OCI-LY7 (cell line): ENCODE measurements around the gene ZFHX2. TPM values are rescaled to one million over a fixed set of nuclear protein-coding genes. Genes with fewer than 3 reads are reported as not detected.

Experiments
- BruUV-seq: library from RNA; stranded (reverse); fragments of 400-500 nt; replicated peaks from 2 replicates; lab custom pipeline; 2021; lab: Mats Ljungman, UMichigan
- CTCF ChIA-PET: fragments of 300-600 bp; sonication (Branson Sonifier 250); formaldehyde crosslinking; loops from one replicate; lab custom pipeline; 2022; ENCODE audit warnings: antibody characterized with exemption; ENCODE audit not compliant: unreplicated experiment; lab: Charles Lee
- POLR2A ChIA-PET: fragments of 300-600 bp; sonication (Branson Sonifier 250); formaldehyde crosslinking; loops from one replicate; lab custom pipeline; 2022; ENCODE audit warnings: antibody characterized with exemption; lab: Charles Lee
- DNase-seq: peaks from one replicate; pipeline ENCODE4 v3.0.0-alpha.2; 2015; ENCODE audit warnings: low spot score
- H2AFZ ChIP-seq: fragments of 200-600 bp; sonication (generic), shearing (Covaris generic); 2 replicates; pipeline ENCODE4 v1.6.1; 2014; ENCODE audit warnings: mild to moderate bottlenecking, antibody characterized with exemption, low read length, moderate library complexity
- H3K27ac ChIP-seq: fragments of 200-600 bp; sonication (generic); 2 replicates; pipeline ENCODE4 v1.5.1; 2014; ENCODE audit warnings: mixed run types, low read depth, mild to moderate bottlenecking, moderate library complexity, low read length, inconsistent platforms; ENCODE audit not compliant: poor library complexity, severe bottlenecking
- H3K36me3 ChIP-seq: fragments of 200-600 bp; sonication (generic); 2 replicates; pipeline ENCODE4 v1.6.1; 2014; ENCODE audit warnings: mild to moderate bottlenecking, antibody characterized with exemption, low read length, moderate library complexity, mixed read lengths; ENCODE audit not compliant: insufficient read depth
- H3K4me1 ChIP-seq: fragments of 200-600 bp; sonication (generic); 2 replicates; pipeline ENCODE4 v1.5.1; 2014; ENCODE audit warnings: mild to moderate bottlenecking, low read length; ENCODE audit not compliant: insufficient read depth, poor library complexity, severe bottlenecking
- H3K4me2 ChIP-seq: fragments of 200-600 bp; sonication (generic); 2 replicates; pipeline ENCODE4 v1.6.1; 2014; ENCODE audit warnings: mild to moderate bottlenecking, low read length
- H3K4me3 ChIP-seq: fragments of 200-600 bp; sonication (generic); 2 replicates; pipeline ENCODE4 v1.5.1; 2014; ENCODE audit warnings: mild to moderate bottlenecking, low read depth, low read length; ENCODE audit not compliant: poor library complexity, severe bottlenecking
- H3K79me2 ChIP-seq: fragments of 200-600 bp; sonication (generic); 2 replicates; pipeline ENCODE4 v1.6.1; 2016; ENCODE audit warnings: low read depth, mild to moderate bottlenecking, low read length, moderate library complexity, mixed read lengths; ENCODE audit not compliant: insufficient read depth
- H3K9me2 ChIP-seq: fragments of 200-600 bp; sonication (generic); 2 replicates; pipeline ENCODE4 v1.6.1; 2016; ENCODE audit warnings: mild to moderate bottlenecking, low read length, mixed read lengths; ENCODE audit not compliant: insufficient read depth
- H3K9me3 ChIP-seq: fragments of 200-600 bp; sonication (generic); 2 replicates; pipeline ENCODE4 v1.6.1; 2014; ENCODE audit warnings: mild to moderate bottlenecking, mixed run types, low read length, mixed read lengths
- H4K20me1 ChIP-seq: fragments of 200-600 bp; sonication (generic); 2 replicates; pipeline ENCODE4 v1.6.1; 2014; ENCODE audit warnings: mild to moderate bottlenecking, antibody characterized with exemption, low read length, moderate library complexity, mixed read lengths; ENCODE audit not compliant: insufficient read depth
- CTCF ChIP-seq: fragments of 200-600 bp; sonication (generic); conservative IDR thresholded peaks from 2 replicates; pipeline ENCODE4 v1.5.1; 2014; ENCODE audit warnings: mild to moderate bottlenecking, antibody characterized with exemption, low read length, moderate library complexity, mixed read lengths
- EZH2phosphoT487 ChIP-seq: fragments of 200-600 bp; sonication (generic); IDR thresholded peaks from 2 replicates; pipeline ENCODE4 v1.6.1; 2018; ENCODE audit warnings: low read depth, borderline replicate concordance, mild to moderate bottlenecking, mixed run types, antibody characterized with exemption, low read length, moderate library complexity, mixed read lengths
- intact Hi-C: fragments of 100-400 bp; cut with micrococcal nuclease; formaldehyde crosslinking; loops from one replicate; pipeline ENCODE4 v1.10.0; 2022; ENCODE audit not compliant: unreplicated experiment
- total RNA-seq, 2 experiments: library from RNA; depleted of rRNA in 1 of 2; stranded (reverse); fragments of >200 nt in 1 of 2; shearing (Covaris generic) in 1 of 2; gene quantifications; 2 replicates each; pipeline ENCODE4 v1.2.3, GENCODE V29; 2014 to 2022

ZFHX2 gene
- total RNA-seq, 2 experiments from 2014 or later: 0.60 to 1.8 TPM

GRCh38 chr14:23555882-23556699 is 4.5 kb upstream of the ZFHX2 start, which contains the start of gene THTPA:
Gene THTPA, plus strand, starts transcription at chr14:23556271. Its CDS starts 487 bp downstream, at chr14:23556758.
- Histone ChIP-seq H2AFZ (peak within 1 kb of the TSS; percentile 59; the same call in 1 of the 2 replicates), H3K4me1 (peaks cover 27% of the 10 kb centered on the region), H3K4me3 (peak within 1 kb of the TSS; percentile 72), H4K20me1 (no peaks in the 10 kb centered on the region), H3K27ac (peak within 1 kb of the TSS; percentile 58), H3K36me3 (peaks cover 30% of the 10 kb centered on the region), H3K9me3 (no peaks in the 10 kb centered on the region), H3K4me2 (peak within 1 kb of the TSS; percentile 91), H3K79me2 (peaks cover 17% of the 10 kb centered on the region), H3K9me2 (no peaks in the 10 kb centered on the region)
- CTCF ChIA-PET: no interaction called here
- intact Hi-C loops: loop anchor here (2.0 to 10.0 kb wide), 2 partner anchors 235 to 889 kb away; partner anchors contain the start of genes PABPN1 and SDR39U1
- TF ChIP-seq EZH2phosphoT487: no peak
- no peak for TF ChIP-seq CTCF
- POLR2A ChIA-PET: interaction anchor here (0.6 to 1.9 kb wide), 4 partner anchors 14 to 538 kb away, joined by 3 to 11 read pairs (median 5); partner anchors contain the start of genes PABPN1 and PCK2
- TSS peak; percentile 76 for BruUV-seq
- DNase-seq: peak; percentile 93

GRCh38 chr14:23555533-23555881 is 3.9 kb upstream of the ZFHX2 start:
- intact Hi-C loops: loop anchor here (10.0 kb wide), 1 partner anchor 889 kb away; the partner anchor contains the start of gene SDR39U1
- ChIA-PET POLR2A (interaction anchor here (0.6 to 1.7 kb wide), 3 partner anchors 14 to 538 kb away, joined by 3 to 11 read pairs (median 4); partner anchors contain the start of genes PABPN1 and PCK2), CTCF (no interaction called here)
- Histone ChIP-seq H3K4me2 (peak overlapping the region; percentile 91), H3K4me3 (peak overlapping the region; percentile 72), H3K4me1 (peaks cover 31% of the 10 kb centered on the region), H3K27ac (no peak overlapping the region), H3K9me2 (no peaks in the 10 kb centered on the region), H2AFZ (peak overlapping the region; percentile 59; the same call in 1 of the 2 replicates), H3K36me3 (peaks cover 24% of the 10 kb centered on the region; the same call in 1 of the 2 replicates), H3K9me3 (no peaks in the 10 kb centered on the region), H3K79me2 (peaks cover 17% of the 10 kb centered on the region), H4K20me1 (no peaks in the 10 kb centered on the region)
- no peak for DNase-seq
- BruUV-seq: no TSS peak
- TF ChIP-seq CTCF: no peak
- TF ChIP-seq EZH2phosphoT487: no peak
